Hepatocyte (in vitro differentiated cells): ENCODE measurements around the gene ERCC3. TPM values are rescaled to one million over a fixed set of nuclear protein-coding genes. Genes with fewer than 3 reads are reported as not detected.
A peak's percentile ranks its signal among the peaks of the same experiment; 100 is the strongest.
"Not testable (repeated sequence)": the region's sequence is repeated elsewhere in the genome, so short reads cannot be mapped to it uniquely, and the experiment has no call there.

Experiments
- DNase-seq: peaks from one replicate; pipeline ENCODE4 v3.0.0-alpha.2; 2016; ENCODE audit warnings: low spot score
- H2AFZ ChIP-seq: fragments of 200-600 bp; sonication (generic); 2 replicates; pipeline ENCODE4 v1.6.0; 2016; ENCODE audit warnings: antibody characterized with exemption, mild to moderate bottlenecking
- H3K27ac ChIP-seq: fragments of 200-600 bp; sonication (generic); 2 replicates; pipeline ENCODE4 v1.5.1; 2016; ENCODE audit warnings: mild to moderate bottlenecking
- H3K27me3 ChIP-seq: fragments of 200-600 bp; sonication (generic); 2 replicates; pipeline ENCODE4 v1.6.1; 2016
- H3K36me3 ChIP-seq: fragments of 200-600 bp; sonication (generic); replicated peaks from 2 replicates; pipeline ENCODE4 v1.5.1; 2016; ENCODE audit warnings: low read depth; ENCODE audit not compliant: insufficient read depth
- H3K4me1 ChIP-seq: fragments of 200-600 bp; sonication (generic); 2 replicates; pipeline ENCODE4 v1.5.1; 2016; ENCODE audit warnings: mild to moderate bottlenecking, moderate library complexity; ENCODE audit not compliant: insufficient read depth
- H3K4me2 ChIP-seq: fragments of 200-600 bp; sonication (generic); 2 replicates; pipeline ENCODE4 v1.6.0; 2016
- H3K4me3 ChIP-seq: fragments of 200-600 bp; sonication (generic); 2 replicates; pipeline ENCODE4 v1.5.1; 2016; ENCODE audit warnings: mild to moderate bottlenecking
- H3K79me2 ChIP-seq: fragments of 200-600 bp; sonication (generic); 2 replicates; pipeline ENCODE4 v1.6.0; 2017; ENCODE audit warnings: mild to moderate bottlenecking
- H3K9me2 ChIP-seq: fragments of 200-600 bp; sonication (generic); replicated peaks from 2 replicates; pipeline ENCODE4 v1.6.0; 2017; ENCODE audit warnings: mild to moderate bottlenecking; ENCODE audit not compliant: insufficient read depth
- H3K9me3 ChIP-seq: fragments of 200-600 bp; sonication (generic); 2 replicates; pipeline ENCODE4 v1.5.1; 2016; ENCODE audit warnings: low read depth, mild to moderate bottlenecking
- H4K20me1 ChIP-seq: fragments of 200-600 bp; sonication (generic); 2 replicates; pipeline ENCODE4 v1.6.0; 2016; ENCODE audit warnings: mild to moderate bottlenecking; ENCODE audit not compliant: insufficient read depth, poor library complexity, severe bottlenecking
- EZH2 ChIP-seq: fragments of 200-600 bp; sonication (generic); IDR thresholded peaks from 2 replicates; pipeline ENCODE4 v1.6.1; 2016; ENCODE audit warnings: antibody characterized with exemption, mild to moderate bottlenecking, borderline replicate concordance
- EZH2phosphoT487 ChIP-seq: fragments of 200-600 bp; sonication (generic); IDR thresholded peaks from one replicate; pipeline ENCODE4 v1.6.1; 2018; ENCODE audit warnings: antibody characterized with exemption, mild to moderate bottlenecking, low read depth, moderate library complexity; ENCODE audit not compliant: unreplicated experiment, severe bottlenecking
- WGBS: methylation state at CpG from one replicate; pipeline ENCODE4 v1.1.6; 2016; ENCODE audit warnings: low lambda C conversion rate; ENCODE audit errors: missing lambda C conversion rate; 5-methylcytosine and 5-hydroxymethylcytosine counted together
- polyA plus RNA-seq: library from polyadenylated mRNA; unstranded; fragments of >200 nt; fragmentation: Nextera tagmentation; extraction: Ambion mirVana; gene quantifications from 2 replicates; pipeline ENCODE4 v1.2.1, GENCODE V29; 2016
- total RNA-seq: library from RNA; depleted of rRNA; stranded (reverse); fragments of >200 nt; gene quantifications from 2 replicates; pipeline ENCODE4 v1.2.3, GENCODE V29; 2014
- TF ChIP-seq, protein P1 (sequence below): fragments of 200-600 bp; sonication (generic); IDR thresholded peaks from 2 replicates; pipeline ENCODE4 v1.5.1; 2016; ENCODE audit warnings: antibody characterized with exemption, mild to moderate bottlenecking; ENCODE audit not compliant: poor library complexity

The ERCC3 gene
- total and polyA plus RNA-seq, 2 experiments from 2014 or later, result 40.7 to 43.5 TPM

DNA sequence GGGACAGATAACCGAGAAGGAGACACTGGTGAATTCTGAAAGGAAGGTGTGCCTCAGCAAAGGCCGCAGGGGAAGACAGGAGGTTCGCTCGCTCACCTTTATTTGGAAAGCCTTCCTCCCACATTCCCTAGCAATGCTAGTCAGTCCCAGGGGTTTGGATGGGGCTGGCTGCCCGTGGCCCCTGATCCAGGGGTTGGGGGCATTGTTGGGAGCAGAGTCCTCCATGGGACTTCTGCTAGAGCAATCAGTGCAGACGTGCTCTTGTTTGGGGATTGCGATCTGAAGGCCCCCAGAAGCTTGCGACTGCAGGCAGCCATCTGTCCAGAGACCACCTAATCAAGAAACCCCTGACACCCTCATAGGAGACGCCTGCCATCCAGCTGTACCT is 67.8 kb downstream of the ERCC3 start:
- H3K36me3 ChIP-seq, result no peaks in the 10 kb centered on the region
- TF ChIP-seq, protein P1, sequence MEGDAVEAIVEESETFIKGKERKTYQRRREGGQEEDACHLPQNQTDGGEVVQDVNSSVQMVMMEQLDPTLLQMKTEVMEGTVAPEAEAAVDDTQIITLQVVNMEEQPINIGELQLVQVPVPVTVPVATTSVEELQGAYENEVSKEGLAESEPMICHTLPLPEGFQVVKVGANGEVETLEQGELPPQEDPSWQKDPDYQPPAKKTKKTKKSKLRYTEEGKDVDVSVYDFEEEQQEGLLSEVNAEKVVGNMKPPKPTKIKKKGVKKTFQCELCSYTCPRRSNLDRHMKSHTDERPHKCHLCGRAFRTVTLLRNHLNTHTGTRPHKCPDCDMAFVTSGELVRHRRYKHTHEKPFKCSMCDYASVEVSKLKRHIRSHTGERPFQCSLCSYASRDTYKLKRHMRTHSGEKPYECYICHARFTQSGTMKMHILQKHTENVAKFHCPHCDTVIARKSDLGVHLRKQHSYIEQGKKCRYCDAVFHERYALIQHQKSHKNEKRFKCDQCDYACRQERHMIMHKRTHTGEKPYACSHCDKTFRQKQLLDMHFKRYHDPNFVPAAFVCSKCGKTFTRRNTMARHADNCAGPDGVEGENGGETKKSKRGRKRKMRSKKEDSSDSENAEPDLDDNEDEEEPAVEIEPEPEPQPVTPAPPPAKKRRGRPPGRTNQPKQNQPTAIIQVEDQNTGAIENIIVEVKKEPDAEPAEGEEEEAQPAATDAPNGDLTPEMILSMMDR, result no peak
- no peak for TF ChIP-seq EZH2
- TF ChIP-seq EZH2phosphoT487, result no peak
- no peaks in the 10 kb centered on the region for H4K20me1 ChIP-seq
- no peaks in the 10 kb centered on the region for H3K9me3 ChIP-seq
- 58% methylated on average over 9 of the region's 9 CpGs for WGBS
- peak overlapping the region; percentile 51 for H3K4me2 ChIP-seq
- no peaks in the 10 kb centered on the region for H3K27me3 ChIP-seq
- H3K4me1 ChIP-seq, result peaks cover 16% of the 10 kb centered on the region
- no peak overlapping the region for H2AFZ ChIP-seq
- no peak overlapping the region for H3K4me3 ChIP-seq
- H3K27ac ChIP-seq, result peak overlapping the region; percentile 18
- H3K79me2 ChIP-seq, result no peaks in the 10 kb centered on the region
- DNase-seq, result no peak
- no peaks in the 10 kb centered on the region for H3K9me2 ChIP-seq

DNA sequence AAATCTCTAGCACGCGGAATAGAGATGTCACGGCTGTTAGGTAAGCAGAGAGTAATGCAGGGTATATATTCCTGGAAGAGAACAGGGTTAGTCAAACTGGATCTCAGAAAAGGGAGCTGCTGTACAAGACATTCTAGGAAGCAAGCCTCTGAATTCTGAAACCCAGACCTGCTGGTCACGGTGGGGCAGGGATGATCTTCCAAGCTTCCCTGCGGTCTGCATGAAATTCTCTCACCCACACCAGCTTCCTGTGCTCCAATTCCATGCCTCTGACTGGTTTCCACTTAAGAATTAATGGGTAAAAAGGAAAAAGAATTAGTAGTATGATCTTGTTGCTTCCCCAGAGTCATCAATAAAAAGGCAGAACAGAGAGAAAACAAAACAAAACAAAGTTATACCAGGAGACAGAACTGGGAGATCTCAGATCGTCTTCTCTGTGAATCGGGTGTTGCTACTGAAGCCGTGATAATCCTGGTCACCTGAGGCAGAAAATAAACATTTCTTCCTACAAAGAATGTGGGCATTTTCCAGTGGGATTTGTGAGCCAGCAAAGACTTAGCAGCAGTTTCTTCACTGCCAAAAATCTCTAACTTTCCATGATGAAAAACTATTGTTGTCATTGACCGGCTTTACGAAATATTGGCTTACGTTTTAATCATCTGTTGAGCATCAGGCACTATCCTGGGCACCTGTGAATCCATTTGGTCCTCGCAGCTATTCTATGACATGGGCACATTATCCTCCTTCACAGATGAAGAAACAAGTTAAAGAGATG is 68.6 kb downstream of the ERCC3 start:
- no peak overlapping the region for H3K4me3 ChIP-seq
- H4K20me1 ChIP-seq, result no peaks in the 10 kb centered on the region
- peaks cover 21% of the 10 kb centered on the region for H3K4me1 ChIP-seq
- H3K9me3 ChIP-seq, result no peaks in the 10 kb centered on the region
- H3K36me3 ChIP-seq, result no peaks in the 10 kb centered on the region
- H3K79me2 ChIP-seq, result no peaks in the 10 kb centered on the region
- peak overlapping the region; percentile 50 for H3K4me2 ChIP-seq
- peaks cover 5% of the 10 kb centered on the region for H3K27me3 ChIP-seq
- TF ChIP-seq EZH2, result no peak
- TF ChIP-seq, protein P1, result no peak
- no peak for TF ChIP-seq EZH2phosphoT487
- H3K27ac ChIP-seq, result no peak overlapping the region
- no peak for DNase-seq
- H2AFZ ChIP-seq, result no peak overlapping the region
- 53% methylated on average over 12 of the region's 12 CpGs for WGBS
- H3K9me2 ChIP-seq, result no peaks in the 10 kb centered on the region

DNA sequence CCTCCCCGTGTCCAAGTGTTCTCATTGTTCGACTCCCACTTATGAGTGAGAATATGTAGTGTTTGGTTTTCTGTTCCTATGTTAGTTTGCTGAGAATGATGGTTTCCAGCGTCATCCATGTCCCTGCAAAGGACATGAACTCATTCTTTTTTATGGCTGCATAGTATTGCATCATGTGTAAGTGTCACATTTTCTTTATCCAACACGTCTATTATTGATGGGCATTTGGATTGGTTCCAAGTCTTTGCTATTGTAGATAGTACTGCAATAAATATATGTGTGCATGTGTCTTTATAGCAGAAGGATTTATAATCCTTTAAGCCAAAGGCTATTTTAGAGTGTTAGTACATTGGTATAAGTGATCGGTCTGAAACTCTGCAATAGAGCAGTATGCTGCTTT is 69.8 kb downstream of the ERCC3 start:
- H2AFZ ChIP-seq, H3K9me3 ChIP-seq, H3K4me3 ChIP-seq, DNase-seq, H3K4me2 ChIP-seq, H3K36me3 ChIP-seq, H3K79me2 ChIP-seq, H3K9me2 ChIP-seq, H3K27ac ChIP-seq, H4K20me1 ChIP-seq: not testable (repeated sequence)
- Histone ChIP-seq H3K27me3 (peaks cover 14% of the 10 kb centered on the region), H3K4me1 (peaks cover 23% of the 10 kb centered on the region)
- WGBS, result 72% methylated on average over 5 of the region's 5 CpGs

DNA sequence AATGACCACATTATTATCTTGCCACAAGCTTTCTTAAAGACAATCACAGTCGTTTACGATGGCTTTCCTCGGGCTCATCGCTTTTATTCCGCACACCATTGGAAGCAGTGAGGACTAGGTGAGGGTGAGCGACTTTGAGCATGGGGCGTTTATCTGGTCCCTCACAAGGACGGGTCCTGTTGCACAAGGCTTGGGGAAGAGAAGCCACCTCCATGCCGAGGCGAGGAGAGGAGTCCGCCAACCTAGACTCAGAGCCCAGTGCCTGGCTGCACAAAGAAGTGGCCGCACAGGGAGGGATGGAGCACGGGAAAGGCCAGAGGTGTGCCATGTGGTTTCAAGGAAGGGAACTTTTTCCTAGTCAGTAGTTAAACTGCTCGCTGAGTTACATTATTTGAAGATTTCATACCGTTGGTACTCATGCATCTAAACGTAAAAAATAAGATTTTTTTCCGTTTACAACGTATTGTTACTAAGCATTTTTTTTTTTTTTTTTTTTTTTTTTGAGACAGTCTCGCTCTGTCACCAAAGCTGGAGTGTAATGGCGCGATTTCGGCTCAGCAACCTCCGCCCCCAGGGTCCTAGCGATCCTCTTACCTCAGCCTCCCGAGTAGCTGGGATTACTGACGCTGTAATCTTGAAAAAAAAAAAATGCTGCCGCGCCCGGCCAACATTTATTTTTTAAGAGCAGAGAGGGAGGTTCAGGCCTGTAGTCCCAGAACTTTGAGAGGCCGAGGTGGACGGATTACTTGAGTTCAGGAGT is 73.0 kb downstream of the ERCC3 start:
- Histone ChIP-seq H3K4me3 (peak overlapping the region; percentile 80), H3K4me1 (peaks cover 18% of the 10 kb centered on the region), H4K20me1 (no peaks in the 10 kb centered on the region), H3K9me2 (no peaks in the 10 kb centered on the region), H3K36me3 (no peaks in the 10 kb centered on the region), H3K4me2 (peak overlapping the region; percentile 97), H3K27me3 (peaks cover 40% of the 10 kb centered on the region), H2AFZ (peak overlapping the region; percentile 90), H3K9me3 (no peaks in the 10 kb centered on the region), H3K27ac (peak overlapping the region; percentile 79), H3K79me2 (no peaks in the 10 kb centered on the region)
- TF ChIP-seq, protein P1, result no peak
- TF ChIP-seq EZH2, result peak; percentile 44
- peak; percentile 30 for DNase-seq
- 24% methylated on average over 31 of the region's 31 CpGs for WGBS
